ENCODE measurements around the gene TFAP2B.

GRCh38 chr6:50792771-50793170 is 25.9 kb upstream of the TFAP2B start:
- TF ChIP-seq POLR2AphosphoS5 (IDR thresholded peaks at IDR 0.05) = no peak
- TF ChIP-seq MXI1 (conservative IDR thresholded peaks at IDR 0.05; ENCODE audit: poor library complexity, severe bottlenecking) = no peak
- TF ChIP-seq CTCF (IDR thresholded peaks at IDR 0.05; ENCODE audit: poor library complexity, severe bottlenecking) = no peak

All from neural cell (in vitro differentiated cells).